ENCODE data around the gene ATRIP.

ATRIP gene

DNA sequence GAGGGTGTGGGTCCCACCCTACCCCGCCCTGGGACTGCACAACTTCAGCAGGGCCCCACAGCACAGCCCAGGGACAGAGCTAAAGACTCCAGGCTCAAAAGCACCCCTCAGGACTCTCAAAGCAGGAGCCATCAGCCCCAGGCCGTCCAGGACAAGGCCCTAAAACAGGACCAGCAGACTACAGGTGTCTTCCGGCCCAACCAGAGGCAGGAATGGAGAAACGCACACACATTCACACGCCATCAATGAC lies 26.1 kb downstream of the ATRIP start (continued):
- TF ChIP-seq ZNF692 (tag by site-specific recombination; IDR thresholded peaks at IDR 0.05) (peak; percentile 99), ZNF423 (tag by site-specific recombination; IDR thresholded peaks at IDR 0.05) (no peak), SCRT1 (tag by site-specific recombination; IDR thresholded peaks at IDR 0.05; ENCODE audit: borderline replicate concordance) (peak; percentile 36; the same call in 1 of the 2 replicates), ZFP69B (tag by site-specific recombination; IDR thresholded peaks at IDR 0.05) (peak; percentile 97)

DNA sequence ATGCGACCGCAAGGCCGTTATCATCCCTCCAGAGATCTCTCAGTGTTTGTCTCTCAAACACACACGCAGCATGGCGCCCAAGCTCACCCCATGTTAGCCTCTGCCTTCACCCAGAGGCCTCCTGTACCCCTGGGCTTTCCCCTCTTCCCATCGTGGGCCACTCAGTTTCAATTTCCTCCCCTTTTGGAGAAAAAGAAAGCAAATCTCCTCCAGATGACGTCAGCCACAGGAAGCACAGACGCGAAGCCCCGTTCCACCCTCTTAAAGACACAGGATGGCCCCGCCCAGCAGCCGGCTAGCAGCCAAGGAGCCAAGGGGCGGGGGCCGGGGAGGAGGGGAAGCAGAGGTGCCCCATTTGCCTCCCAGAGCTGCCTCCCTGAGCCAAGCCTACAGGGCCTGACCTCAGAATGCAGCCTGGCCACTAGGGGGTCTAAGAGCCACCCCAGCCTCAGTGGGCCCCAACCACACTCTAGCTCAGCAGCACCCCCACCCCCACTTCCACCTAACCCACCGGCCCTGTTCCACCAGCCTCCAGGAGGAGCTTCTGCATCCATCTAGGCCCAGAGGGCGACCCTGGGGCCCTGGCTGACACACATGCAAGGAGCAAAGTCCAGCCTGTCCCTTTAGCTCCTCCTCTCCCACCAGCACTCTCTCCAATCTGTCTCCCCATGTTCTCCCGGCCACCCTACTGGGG lies 26.5 kb downstream of the ATRIP start:
- H3K4me1 ChIP-seq (ENCODE audit: control insufficient read depth, insufficient read depth, low read length), result no peaks in the 10 kb centered on the region
- peaks cover 0 to 26% of the 10 kb centered on the region in 2 experiments; a peak in 2 of 3 replicates for H3K36me3 ChIP-seq (ENCODE audit: control insufficient read depth in 2 of 2, insufficient read depth in 1 of 2, low read length in 2 of 2)
- peak overlapping the region; percentile 58 for H3K4me3 ChIP-seq (ENCODE audit: low read depth, low read length)
- H3K27ac ChIP-seq (ENCODE audit: extremely low read depth, low read depth, low read length), result peak overlapping the region; percentile 84
- no peaks in the 10 kb centered on the region for H3K9me3 ChIP-seq (ENCODE audit: control insufficient read depth, insufficient read depth, low read depth, low read length)
- POLR2A ChIA-PET, result interaction anchor here (0.7 to 2.3 kb wide), 7 partner anchors 9 to 232 kb away, joined by 3 to 13 read pairs (median 5); partner anchors contain the start of genes ATRIP, CCDC51, PFKFB4 and TMA7
- CTCF ChIA-PET, result interaction anchor here (0.6 to 1.9 kb wide), 10 partner anchors 9 to 186 kb away, joined by 3 to 7 read pairs (median 4); partner anchors contain the start of gene SHISA5
- no peak for TF ChIP-seq ZNF280D (tag by site-specific recombination; IDR thresholded peaks at IDR 0.05)
- no peak for TF ChIP-seq ZNF23 (tag by site-specific recombination; IDR thresholded peaks at IDR 0.05; ENCODE audit: borderline replicate concordance)
- TF ChIP-seq, protein P1, sequence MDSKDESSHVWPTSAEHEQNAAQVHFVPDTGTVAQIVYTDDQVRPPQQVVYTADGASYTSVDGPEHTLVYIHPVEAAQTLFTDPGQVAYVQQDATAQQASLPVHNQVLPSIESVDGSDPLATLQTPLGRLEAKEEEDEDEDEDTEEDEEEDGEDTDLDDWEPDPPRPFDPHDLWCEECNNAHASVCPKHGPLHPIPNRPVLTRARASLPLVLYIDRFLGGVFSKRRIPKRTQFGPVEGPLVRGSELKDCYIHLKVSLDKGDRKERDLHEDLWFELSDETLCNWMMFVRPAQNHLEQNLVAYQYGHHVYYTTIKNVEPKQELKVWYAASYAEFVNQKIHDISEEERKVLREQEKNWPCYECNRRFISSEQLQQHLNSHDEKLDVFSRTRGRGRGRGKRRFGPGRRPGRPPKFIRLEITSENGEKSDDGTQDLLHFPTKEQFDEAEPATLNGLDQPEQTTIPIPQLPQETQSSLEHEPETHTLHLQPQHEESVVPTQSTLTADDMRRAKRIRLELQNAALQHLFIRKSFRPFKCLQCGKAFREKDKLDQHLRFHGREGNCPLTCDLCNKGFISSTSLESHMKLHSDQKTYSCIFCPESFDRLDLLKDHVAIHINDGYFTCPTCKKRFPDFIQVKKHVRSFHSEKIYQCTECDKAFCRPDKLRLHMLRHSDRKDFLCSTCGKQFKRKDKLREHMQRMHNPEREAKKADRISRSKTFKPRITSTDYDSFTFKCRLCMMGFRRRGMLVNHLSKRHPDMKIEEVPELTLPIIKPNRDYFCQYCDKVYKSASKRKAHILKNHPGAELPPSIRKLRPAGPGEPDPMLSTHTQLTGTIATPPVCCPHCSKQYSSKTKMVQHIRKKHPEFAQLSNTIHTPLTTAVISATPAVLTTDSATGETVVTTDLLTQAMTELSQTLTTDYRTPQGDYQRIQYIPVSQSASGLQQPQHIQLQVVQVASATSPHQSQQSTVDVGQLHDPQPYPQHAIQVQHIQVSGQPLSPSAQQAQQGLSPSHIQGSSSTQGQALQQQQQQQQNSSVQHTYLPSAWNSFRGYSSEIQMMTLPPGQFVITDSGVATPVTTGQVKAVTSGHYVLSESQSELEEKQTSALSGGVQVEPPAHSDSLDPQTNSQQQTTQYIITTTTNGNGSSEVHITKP (tag by site-specific recombination; IDR thresholded peaks at IDR 0.05), result peak; percentile 74
- peak; percentile 79 for TF ChIP-seq KLF9 (tag by site-specific recombination; IDR thresholded peaks at IDR 0.05; ENCODE audit: low read depth)
- TF ChIP-seq ZNF350 (tag by site-specific recombination; IDR thresholded peaks at IDR 0.05), result no peak
- no peak for TF ChIP-seq ZNF747 (tag by site-specific recombination; IDR thresholded peaks at IDR 0.05)
- TF ChIP-seq, protein P2, sequence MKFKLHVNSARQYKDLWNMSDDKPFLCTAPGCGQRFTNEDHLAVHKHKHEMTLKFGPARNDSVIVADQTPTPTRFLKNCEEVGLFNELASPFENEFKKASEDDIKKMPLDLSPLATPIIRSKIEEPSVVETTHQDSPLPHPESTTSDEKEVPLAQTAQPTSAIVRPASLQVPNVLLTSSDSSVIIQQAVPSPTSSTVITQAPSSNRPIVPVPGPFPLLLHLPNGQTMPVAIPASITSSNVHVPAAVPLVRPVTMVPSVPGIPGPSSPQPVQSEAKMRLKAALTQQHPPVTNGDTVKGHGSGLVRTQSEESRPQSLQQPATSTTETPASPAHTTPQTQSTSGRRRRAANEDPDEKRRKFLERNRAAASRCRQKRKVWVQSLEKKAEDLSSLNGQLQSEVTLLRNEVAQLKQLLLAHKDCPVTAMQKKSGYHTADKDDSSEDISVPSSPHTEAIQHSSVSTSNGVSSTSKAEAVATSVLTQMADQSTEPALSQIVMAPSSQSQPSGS (tag by site-specific recombination; IDR thresholded peaks at IDR 0.05; ENCODE audit: low read depth), result peak; percentile 97
- peak; percentile 81 for TF ChIP-seq ZXDB (tag by site-specific recombination; IDR thresholded peaks at IDR 0.05)
- 0 out of 2 replicates have a peak, but pooled peaks have one; percentile 8 for TF ChIP-seq ZNF133 (tag by site-specific recombination; IDR thresholded peaks at IDR 0.05)
- no peak for TF ChIP-seq ZNF677 (tag by site-specific recombination; IDR thresholded peaks at IDR 0.05)
- TF ChIP-seq ZNF660 (tag by site-specific recombination; IDR thresholded peaks at IDR 0.05), result peak; percentile 32; the same call in 1 of the 2 replicates
- no peak for TF ChIP-seq ZNF426 (tag by site-specific recombination; IDR thresholded peaks at IDR 0.05)
- peak; percentile 60; the same call in 1 of the 2 replicates for TF ChIP-seq WT1 (tag by site-specific recombination; IDR thresholded peaks at IDR 0.05)
- TF ChIP-seq ZNF639 (tag by site-specific recombination; IDR thresholded peaks at IDR 0.05), result 0 out of 2 replicates have a peak, but pooled peaks have one; percentile 26
- no peak for TF ChIP-seq ZNF785 (tag by site-specific recombination; IDR thresholded peaks at IDR 0.05)
- TF ChIP-seq OVOL3 (tag by site-specific recombination; IDR thresholded peaks at IDR 0.05), result no peak
- TF ChIP-seq PRDM1 (tag by site-specific recombination; IDR thresholded peaks at IDR 0.05), result peak; percentile 90
- TF ChIP-seq ZBTB8A (tag by site-specific recombination; IDR thresholded peaks at IDR 0.05), result peak; percentile 49; the same call in 1 of the 2 replicates
- TF ChIP-seq ZNF114 (tag by site-specific recombination; IDR thresholded peaks at IDR 0.05), result no peak
- peak; percentile 88 for TF ChIP-seq ZNF692 (tag by site-specific recombination; IDR thresholded peaks at IDR 0.05)
